Fibroblast of skin of right biceps (primary cell): ENCODE results near the gene NUBPL.
"Not testable (repeated sequence)": the region's sequence is repeated elsewhere in the genome, so short reads cannot be mapped to it uniquely, and the experiment has no call there.

Experiments
- DNase-seq: peaks from one replicate; pipeline ENCODE4 v3.0.0-alpha.2; 2013

NUBPL gene

DNA sequence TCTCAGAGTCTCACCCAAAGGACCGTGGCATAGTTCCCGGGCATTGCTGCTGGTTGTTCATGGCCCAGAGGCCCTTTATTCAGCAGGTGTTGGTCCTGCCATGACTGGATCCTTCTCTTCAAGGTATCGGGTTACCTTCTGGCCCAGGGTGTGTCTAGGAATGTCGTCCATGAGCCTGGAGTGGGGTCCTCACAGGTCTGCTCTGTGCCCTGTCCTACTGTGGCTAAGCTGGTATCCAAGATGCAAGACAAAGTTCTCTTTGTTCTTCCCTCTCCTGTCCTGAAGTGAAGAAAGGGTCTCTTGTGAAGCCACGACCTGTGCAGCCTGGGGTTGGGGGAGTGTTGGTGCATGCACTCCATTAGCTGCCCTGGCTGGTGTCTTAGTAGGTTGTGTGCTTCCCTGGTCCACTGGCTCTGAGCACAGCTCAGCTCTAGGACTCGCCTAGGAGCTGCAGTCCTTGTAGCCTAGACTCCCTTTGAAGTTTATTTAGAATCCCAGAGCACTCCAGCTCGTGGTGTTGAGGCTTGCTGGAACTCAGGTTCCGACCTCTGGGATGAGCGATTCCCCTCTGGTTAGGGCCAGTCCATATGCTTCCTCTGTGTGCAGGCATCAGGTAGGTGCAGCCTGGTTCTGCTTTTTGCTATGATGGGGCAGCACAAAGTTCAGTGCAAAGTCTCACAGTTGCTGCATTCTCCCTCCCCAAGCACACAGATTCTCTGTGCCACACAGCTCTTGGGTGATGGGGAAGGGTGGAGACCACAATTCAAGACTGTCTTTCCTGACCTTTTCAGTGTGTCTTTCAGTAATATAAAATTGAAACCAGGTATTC, 117.4 kb downstream of the NUBPL start:
- no peak for DNase-seq

DNA sequence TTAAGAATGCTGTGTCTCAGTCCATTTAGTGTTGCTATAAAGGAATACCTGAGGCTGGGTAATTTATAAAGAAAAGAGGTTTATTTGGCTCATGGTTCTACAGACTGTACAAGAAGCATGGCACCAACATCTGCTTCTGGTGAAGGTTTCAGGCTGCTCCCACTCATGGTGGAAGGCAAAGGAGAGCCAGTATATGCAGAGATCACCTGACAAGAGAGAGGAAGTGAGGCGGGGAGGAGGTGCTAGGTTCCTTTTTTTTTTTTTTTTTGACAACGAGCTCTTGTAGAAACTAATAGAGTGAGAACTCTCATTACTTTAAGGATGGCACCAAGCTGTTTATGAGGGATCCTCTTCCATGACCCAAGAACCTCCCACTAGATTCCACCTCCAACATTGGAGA, 121.6 kb downstream of the NUBPL start:
- DNase-seq: no peak

DNA sequence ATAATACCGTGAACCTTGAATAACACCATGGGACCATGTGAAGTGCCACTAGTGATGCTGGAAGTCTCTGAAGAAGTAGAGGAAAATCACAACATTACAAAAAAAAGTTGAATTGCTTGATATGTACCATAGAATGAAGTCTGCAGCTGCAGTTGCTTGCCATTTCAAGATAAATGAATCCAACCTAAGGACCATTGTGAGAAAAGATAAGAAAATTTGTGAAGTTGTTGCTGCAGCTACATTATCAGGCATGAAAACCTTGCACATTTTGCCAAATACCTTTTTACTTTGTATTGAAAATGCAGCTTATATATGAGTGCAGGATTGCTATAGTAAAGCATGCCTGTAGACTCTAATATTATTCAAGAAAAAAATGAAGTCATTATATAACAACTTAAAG, 126.5 kb downstream of the NUBPL start:
- no peak for DNase-seq

DNA sequence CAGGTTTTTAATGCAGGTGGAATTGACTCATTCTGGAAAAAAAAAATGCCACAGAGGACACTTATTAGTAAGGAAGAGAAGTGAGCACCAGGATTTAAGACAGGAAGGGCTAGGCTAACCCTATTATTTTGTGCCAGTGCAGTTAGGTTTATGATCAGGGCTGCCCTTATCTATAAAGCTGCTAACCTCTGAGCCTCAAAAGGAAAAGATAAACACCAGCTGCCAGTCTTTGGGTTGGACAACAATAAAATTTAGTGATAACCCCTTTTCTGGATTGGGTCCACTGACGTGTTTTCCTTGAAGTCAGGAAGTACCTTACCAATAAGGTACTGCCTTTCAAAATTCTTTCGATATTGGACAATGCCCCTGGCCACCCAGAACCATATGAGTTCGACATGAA, 128.9 kb downstream of the NUBPL start:
- no peak for DNase-seq

DNA sequence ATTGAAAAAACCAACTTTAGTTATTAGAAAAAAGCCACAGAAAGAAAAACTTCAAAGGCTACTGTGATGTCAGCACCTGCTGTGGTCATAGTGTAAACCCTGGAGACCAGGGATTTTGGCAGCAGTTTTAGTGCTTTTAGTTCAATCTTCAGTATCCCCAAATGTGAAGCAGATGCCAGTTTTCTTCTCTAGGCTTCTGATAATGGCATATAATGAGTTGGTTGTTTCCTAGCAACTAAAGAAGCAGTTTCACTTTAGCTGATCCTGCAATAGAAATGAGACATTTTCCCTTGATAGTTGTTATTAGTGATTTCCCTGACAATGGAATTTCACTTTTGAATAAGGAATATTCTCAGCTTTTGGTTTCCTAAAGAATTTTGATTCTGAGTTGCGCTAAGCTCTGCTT, 131.2 kb downstream of the NUBPL start:
- DNase-seq: peak; percentile 22

DNA sequence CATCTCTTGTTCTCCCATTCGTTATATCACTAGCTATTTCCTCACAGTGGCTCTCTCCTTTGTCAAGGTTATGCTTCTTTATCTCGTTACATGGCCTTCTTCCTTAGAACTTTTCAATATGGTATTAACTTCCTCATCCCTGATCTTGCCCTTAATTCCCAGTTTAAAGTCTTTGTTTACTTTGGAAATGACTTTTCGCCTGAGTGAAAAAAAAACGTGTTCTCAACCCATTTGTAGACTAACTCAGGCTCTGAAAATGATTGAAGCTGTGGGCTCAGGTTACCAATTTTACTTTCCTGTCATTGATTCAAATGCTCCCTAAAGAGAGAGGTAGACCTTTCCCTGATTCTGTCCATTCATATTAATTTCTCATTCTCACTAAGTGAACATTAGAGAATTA, 135.2 kb downstream of the NUBPL start:
- no peak for DNase-seq

DNA sequence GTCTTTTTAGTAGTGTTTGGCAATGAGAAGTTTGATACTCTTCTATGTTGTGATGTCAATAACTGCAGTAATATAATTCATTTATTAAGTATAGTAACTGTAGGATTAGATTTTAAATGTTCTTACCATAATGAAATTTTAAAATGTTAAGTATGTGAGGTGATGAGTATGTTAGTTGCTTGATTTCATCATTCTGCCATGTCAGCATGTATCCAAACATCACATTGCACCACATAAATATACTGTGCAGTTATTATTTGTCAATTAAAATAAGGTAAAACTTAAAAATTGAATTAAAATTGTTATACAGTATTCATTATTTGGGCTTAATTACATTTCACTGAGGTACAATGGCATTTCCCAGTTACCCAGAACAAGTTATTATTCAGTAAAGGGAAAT, 138.6 kb downstream of the NUBPL start:
- no peak for DNase-seq

DNA sequence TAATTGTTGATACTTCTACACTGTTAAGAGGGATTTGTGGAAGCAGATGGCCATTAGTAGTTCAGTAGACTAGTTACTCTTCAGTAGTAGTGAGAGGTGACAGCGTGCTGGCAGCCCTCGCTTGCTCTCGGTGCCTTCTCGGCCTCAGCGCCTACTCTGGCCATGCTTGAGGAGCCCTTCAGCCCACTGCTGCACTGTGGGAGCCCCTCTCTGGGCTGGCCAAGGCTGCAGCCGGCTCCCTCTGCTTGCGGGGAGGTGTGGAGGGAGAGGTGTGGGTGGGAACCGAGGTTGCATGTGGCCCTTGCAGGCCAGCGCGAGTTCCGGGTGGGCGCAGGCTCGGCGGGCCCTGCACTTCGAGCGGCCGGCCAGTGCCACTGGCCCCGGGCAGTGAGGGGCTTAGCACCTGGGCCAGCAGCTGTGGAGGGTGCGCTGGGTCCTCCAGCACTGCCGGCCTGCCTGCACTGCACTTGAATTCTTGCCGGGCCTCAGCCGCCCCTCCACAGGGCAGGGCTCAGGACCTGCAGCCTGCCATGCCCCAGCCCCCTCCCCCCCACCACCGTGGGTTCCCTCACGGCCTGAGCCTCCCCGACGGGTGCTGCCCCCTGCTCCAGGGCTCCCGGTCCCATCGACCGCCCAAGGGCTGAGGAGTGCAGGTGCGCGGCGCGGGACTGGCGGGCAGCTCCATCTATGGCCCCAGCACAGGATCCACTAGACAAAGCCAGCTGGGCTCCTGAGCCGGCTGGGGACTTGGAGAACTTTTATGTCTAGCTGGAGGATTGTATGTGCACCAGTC, 139.3 kb downstream of the NUBPL start:
- no peak for DNase-seq

DNA sequence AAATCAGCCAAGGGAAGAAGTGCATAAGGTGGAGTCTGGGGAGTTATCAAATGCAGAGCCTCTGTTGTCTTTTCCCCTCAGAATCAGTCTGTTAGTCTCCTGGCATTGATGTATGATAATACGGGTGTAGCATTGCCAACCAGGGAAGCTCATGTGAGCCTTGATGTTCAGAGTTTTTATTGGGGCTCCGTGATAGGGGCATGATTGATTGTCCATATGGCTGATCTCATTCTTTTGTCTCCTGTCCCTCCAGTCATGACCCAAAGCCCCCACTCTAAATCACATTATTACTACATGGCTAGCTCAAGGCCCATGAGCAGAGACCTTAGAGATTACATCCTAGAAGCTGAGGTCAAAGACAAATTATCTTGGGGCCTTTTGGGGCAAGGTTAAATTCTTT, 140.9 kb downstream of the NUBPL start:
- no peak for DNase-seq

DNA sequence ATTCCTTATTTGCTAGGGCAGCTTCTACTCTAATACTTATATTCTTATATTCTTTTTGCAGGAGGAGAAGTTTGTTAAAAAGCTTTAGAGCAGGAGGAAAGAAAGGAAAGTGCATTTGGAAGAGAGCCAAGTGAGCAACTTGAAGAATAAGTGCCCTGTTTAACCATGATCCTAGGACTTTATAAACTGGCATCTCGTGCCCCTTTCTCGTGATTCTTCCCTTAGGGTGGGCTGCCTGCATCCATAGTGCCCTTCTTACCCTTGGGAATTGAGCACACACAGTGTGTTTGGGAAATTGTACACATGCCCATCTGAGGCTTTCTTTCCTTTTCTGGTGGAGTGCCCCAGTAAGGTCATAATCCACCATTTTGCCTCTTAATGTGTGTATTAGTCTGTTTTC, 141.9 kb downstream of the NUBPL start:
- no peak for DNase-seq

DNA sequence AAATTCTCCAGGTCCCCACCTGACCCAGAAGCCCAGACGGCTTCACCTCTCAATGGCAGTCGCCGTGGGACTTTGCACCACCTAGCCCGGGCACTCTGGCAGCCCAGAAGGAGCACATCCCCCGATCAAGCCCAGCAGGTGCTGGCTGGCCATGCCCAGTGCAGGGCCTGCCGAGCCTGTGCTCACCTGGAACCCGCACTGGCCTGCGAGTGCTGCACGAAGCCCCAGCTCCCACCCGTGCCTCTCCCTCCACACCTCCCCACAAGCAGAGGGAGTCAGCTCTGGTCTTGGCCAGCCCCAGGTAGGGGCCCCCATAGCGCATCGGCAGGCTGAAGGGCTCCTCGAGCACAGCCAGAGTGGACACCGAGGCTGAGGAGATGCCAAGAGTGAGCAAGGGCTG, 144.5 kb downstream of the NUBPL start:
- DNase-seq: no peak

DNA sequence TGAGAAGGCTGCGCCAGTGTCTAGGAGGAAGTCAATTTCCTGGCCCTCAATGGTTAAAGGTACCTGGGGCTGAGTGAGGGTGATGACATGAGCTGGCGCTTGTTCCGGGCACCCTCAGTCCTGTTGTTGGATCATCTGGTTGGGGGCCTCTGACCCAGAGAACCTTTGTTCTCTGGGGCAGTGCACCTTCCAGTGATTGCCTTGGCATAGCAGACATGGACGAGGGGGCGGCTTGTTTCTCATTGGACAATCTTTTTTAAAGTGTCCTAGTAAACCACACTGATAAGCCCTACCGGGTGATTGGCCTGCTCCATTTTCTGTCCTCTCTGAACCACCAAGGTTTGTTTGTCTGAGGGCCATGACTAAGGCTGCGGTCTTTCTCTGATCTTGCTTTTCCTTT, 147.5 kb downstream of the NUBPL start:
- not testable (repeated sequence) for DNase-seq

DNA sequence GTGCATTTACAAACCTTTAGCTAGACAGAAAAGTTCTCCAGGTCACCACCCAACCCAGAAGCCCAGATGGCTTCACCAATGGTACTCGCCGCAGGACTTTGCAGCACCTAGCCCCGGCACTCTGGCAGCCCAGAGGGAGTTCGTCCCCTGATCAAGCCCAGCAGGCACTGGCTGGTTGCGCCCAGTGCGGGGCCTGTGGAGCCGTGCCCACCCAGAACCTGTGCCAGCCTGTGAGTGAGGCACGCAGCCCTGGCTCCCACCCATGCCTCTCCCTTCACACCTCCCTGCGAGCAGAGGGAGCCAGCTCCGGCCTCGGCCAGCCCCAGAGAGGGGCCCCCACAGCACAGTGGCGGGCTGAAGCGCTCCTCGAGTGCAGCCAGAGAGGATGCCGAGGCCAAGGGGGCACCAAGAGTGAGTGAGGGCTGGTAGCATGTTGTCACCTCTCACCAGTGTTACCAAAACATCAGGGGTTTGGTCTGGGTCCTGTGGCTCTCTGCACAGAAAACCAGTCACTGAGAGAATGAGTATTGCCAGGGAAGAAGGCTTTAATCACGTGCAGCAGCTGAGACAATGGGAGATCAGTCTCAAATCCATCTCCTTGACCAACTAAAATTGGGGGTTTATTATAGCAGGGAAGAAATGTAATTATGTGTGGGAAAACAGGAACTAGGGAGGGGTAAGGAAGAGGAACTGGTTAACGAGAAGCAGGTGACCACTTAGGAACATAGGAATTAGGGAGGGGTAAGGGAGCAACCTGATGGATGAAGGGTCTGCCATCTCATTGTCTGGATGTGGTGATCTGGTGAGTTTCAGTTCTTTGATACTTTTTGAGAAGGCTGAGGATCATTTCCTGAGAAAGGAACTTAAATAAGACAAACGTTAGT, 151.3 kb downstream of the NUBPL start:
- no peak for DNase-seq

DNA sequence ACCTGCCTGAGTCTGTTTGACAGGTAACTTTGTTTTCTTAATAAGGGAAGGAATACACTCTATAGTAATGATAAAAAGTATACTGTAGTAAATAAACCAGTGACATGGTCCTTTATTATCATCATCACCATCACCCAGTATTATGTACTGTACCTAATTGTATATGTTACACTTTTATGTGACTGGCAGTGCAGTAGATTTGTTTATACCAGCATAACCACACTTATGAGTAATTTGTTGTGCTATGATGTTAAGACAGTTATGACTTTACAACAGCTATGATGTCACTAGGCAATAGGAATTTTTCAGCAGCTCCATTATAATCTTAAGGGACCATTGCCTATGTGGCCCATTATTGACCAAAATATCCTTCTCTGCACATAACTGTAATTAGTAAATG, 155.0 kb downstream of the NUBPL start:
- no peak for DNase-seq

DNA sequence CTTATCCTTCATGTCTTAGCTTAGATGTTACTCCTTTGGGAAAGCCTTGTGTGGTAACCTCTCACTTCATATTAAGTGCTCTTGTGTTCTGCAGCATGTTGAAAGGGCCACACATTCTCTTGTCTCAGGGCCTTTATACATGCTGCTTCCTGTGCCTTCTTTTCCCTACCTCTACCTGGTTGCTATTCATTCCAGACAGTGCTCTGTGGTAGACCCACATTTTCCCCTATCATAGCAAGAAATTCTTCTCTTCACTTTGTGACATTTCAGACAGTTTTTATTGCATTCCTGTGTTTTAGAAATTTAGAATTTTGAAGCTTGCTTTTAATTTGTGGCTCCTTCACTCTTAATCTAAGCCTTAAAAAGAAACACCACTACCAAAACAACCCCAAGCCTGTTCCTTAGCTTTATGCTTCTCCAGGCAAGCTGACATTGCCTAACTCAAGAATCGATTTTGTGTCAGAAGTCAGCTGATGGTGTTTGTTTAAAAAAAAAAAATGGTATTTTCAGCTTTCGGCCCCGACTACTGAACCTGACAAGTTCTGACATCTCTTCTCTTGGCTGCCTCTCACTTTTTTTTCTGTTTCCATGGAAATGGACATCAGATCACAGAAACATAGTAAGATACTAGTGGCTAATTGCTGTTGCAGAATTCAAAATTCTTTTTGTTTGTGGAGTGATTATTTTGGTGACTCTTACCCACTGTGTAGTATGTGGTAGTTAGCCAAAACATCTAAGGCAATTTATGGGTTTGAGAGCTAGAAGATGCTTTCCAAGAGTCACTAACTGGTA, 156.3 kb downstream of the NUBPL start:
- no peak for DNase-seq

DNA sequence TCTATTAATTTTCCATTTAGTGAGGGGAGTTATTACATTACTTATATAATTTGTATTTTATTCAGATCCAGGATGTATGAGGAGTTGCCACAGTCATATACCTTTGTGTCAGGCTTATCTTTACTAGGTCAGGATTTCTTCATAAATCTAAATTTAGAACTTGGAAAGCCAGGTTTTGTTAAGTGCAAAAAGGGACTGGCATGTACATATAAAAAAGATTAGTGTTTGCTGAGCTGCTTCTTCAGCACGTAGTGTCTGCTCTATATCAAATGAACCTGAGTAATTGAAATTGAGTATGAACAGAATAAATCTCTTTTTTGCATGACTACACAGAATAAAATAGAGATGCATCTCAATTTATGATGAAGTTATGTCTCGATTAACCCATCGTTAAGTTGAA, 157.4 kb downstream of the NUBPL start:
- DNase-seq: no peak

DNA sequence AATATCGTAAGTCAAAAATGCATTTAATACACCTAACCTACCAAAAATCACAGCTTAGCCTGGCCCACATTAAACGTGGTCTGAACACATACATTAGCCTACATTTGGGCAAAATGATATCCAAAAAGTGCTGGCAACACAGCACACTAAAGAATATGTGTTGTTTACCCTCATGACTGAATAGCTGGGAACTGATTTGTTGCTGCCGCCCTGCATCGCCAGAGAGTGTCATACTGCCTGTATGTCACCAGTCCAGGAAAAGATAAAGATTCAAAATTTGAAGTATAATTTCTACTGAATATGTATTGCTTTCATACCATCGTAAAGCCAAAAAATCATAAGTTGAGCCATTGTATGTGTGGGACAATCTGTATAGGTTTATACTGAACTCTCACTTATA, 157.8 kb downstream of the NUBPL start:
- DNase-seq: no peak

DNA sequence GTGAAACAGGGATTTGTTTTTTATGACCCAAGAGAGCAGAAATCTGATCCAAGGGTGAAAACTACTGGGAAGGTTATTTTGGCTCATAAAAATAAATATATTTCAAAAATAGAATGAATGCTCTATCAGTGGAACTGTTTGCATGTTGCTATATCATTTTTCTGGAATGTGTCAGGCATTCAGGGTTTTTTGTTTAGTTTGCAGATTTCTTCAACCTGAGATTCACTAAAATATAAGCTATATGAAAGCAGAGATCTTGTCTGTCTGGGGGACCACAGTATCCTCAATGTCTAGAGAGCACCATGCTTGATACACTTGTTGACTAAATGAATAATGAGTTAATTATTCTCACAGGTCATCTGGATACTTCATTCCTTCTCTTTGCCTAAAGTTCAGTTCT, 165.1 kb downstream of the NUBPL start:
- no peak for DNase-seq

DNA sequence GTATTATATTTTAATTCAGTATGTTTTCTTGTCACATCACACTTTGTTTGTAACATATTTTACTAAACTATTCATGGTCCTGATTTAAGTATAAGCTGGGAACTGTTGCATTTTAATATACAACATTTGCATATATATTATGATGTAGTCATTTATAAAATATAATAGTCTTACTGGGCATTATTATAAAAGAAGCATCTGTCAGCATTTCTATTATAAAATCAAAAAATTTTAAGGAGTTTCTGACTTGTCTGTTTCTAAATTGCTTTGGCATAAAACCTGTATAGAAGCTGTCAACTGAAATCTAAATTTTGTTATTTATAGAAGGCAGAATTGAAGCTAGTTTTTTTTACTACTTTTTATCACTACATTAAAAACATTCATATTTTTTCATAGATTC, 166.6 kb downstream of the NUBPL start:
- no peak for DNase-seq

DNA sequence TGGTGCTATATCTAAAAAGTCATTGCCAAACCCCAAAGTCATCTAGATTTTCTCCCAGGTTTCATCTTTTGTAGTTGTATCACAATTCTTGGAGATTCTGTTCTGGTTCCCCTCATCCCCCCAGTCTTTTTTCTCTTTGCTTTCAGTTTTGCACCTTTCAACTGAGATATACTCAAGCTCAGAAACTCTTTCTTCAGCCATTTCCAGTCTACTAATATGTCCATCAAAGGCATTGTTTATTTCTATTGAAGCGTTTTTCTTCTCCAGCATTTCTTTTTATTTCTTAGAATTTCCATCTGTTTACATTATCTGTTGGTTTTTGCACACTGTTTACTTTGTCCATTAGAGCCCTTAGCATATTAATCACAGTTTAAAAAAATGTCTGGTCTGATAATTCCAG, 179.5 kb downstream of the NUBPL start:
- DNase-seq: no peak

DNA sequence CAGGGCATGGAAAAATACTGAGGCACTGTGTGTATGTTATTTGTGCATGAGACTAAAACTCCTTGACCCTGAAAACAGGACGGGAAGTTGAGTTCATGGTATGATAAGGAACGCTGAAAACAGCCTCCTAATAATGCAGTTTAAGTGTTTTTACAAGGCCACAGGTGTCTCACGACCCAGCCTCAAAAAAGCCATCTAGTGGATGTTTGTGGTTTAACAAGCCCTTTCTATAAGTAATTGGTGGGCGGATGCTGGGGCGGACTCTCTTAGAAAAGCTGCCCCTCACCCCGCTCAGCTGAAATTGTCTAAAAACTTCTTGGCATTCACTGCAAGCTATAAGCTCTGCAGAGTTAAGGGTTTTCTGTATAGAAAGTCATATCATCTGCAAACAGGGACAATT, 184.5 kb downstream of the NUBPL start:
- DNase-seq: no peak

DNA sequence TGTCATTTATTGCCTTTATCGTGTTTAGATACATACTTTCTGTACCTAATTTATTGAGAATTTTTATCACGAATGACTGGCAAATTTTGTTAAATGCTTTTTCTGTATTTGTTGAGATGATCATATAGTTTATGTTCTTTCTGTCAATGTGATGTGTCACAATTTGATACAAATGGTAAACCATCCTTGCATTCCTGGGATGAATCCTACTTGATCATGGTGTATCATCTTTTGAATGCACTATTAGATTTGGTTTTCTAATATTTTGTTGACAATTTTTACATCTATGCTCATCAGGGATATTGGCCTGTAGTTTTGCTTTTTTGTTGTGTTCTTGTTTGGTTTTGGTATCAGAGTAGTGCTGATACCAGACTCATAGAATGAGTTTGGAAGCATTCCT, 185.1 kb downstream of the NUBPL start:
- no peak for DNase-seq

DNA sequence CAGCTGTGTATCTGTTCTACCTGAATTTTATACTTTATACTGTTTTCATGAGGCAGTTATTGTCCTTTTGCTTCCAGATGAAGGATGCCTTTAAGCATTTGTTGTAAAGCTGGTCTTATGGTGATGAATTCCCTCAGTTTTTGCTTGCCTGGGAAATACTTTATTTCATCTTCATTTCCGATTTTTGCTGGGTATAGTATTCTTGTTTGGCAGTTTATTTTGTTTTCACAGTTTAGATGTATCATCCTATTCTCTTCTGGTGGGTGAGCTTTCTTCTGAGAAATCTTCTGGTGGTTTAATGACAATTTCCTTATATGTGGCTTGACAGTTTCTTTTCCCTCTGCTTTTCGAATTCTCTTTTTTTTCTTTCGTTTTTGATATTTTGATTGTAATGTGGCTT, 188.1 kb downstream of the NUBPL start:
- DNase-seq: no peak
